H1 (cell line): ENCODE data around the gene SSB. TPM values are rescaled to one million over a fixed set of nuclear protein-coding genes. Genes with fewer than 3 reads are reported as not detected.
A peak's percentile ranks its signal among the peaks of the same experiment; 100 is the strongest.

Source experiments
- CTCF ChIA-PET: fragments of 300-600 bp; sonication (Branson Sonifier 250); formaldehyde crosslinking; loops from one replicate; lab custom pipeline; 2021; ENCODE audit not compliant: partially characterized antibody; lab: Charles Lee
- POLR2A ChIA-PET: fragments of 300-600 bp; sonication (Branson Sonifier 250); formaldehyde crosslinking; loops from one replicate; lab custom pipeline; 2021; ENCODE audit warnings: inconsistent platforms; ENCODE audit not compliant: partially characterized antibody; lab: Charles Lee
- DNase-seq, 2 experiments: peaks; one replicate each; pipeline versions ENCODE4 v3.0.0 to v3.0.0-alpha.2; 2010 to 2022; ENCODE audit warnings: low spot score in 2 of 2, low read depth in 1 of 2, mixed read lengths in 1 of 2
- FAIRE-seq: peaks from 2 replicates; lab custom pipeline; 2011; peaks lifted over from hg19 to GRCh38; lab: Jason Lieb, UNC
- H2AFZ ChIP-seq: 2 replicates; pipeline ENCODE4 v1.8.1; 2012; ENCODE audit warnings: low read length, inconsistent platforms
- H2AK5ac ChIP-seq: 2 replicates; pipeline ENCODE4 v1.6.1; 2013; ENCODE audit warnings: low read depth, low read length
- H2BK120ac ChIP-seq: replicated peaks from 2 replicates; pipeline ENCODE3; 2013; ENCODE audit warnings: low read depth, low read length, inconsistent platforms
- H2BK12ac ChIP-seq: 2 replicates; pipeline ENCODE4 v1.6.1; 2013; ENCODE audit warnings: low read depth, low read length
- H2BK15ac ChIP-seq: 2 replicates; pipeline ENCODE4 v1.6.1; 2013; ENCODE audit warnings: low read length
- H2BK20ac ChIP-seq: 2 replicates; pipeline ENCODE4 v1.6.1; 2013; ENCODE audit warnings: low read length
- H2BK5ac ChIP-seq: 2 replicates; pipeline ENCODE4 v1.6.1; 2013; ENCODE audit warnings: low read depth, low read length
- H3K14ac ChIP-seq: 2 replicates; pipeline ENCODE4 v1.6.1; 2013; ENCODE audit warnings: inconsistent platforms; ENCODE audit not compliant: insufficient read length
- H3K18ac ChIP-seq: 2 replicates; pipeline ENCODE4 v1.6.1; 2013; ENCODE audit warnings: low read length; ENCODE audit errors: extremely low read depth
- H3K23ac ChIP-seq: 2 replicates; pipeline ENCODE4 v1.6.1; 2013; ENCODE audit warnings: inconsistent platforms; ENCODE audit not compliant: insufficient read length
- H3K23me2 ChIP-seq: 2 replicates; pipeline ENCODE4 v1.6.1; 2013; ENCODE audit warnings: low read depth, low read length
- H3K27ac ChIP-seq: 2 replicates; pipeline ENCODE4 v1.6.1; 2011; ENCODE audit warnings: low read depth, low read length, inconsistent platforms
- H3K27me3 ChIP-seq, 4 experiments: replicated peaks in 1 of 4; 1 replicate in 1 of 4; 2 replicates in 3 of 4; pipeline versions ENCODE4 v1.6.1 to v1.8.1; 2011 to 2013; ENCODE audit warnings: low read length in 3 of 4, mild to moderate bottlenecking in 3 of 4, inconsistent platforms in 2 of 4, mixed read lengths in 2 of 4, moderate library complexity in 1 of 4; ENCODE audit not compliant: control insufficient read depth in 3 of 4, insufficient read depth in 3 of 4; ENCODE audit errors: extremely low read depth in 1 of 4
- H3K36me3 ChIP-seq, 4 experiments: 2 replicates each; pipeline versions ENCODE4 v1.6.1 to v1.8.1; 2011 to 2013; ENCODE audit warnings: mild to moderate bottlenecking in 4 of 4, low read length in 3 of 4, moderate library complexity in 2 of 4, control low read depth in 1 of 4, inconsistent platforms in 1 of 4; ENCODE audit not compliant: insufficient read depth in 4 of 4, control insufficient read depth in 2 of 4
- H3K4ac ChIP-seq: replicated peaks from 2 replicates; pipeline ENCODE3; 2013; ENCODE audit warnings: low read length, low read depth, mixed read lengths, inconsistent platforms; ENCODE audit not compliant: insufficient read length
- H3K4me1 ChIP-seq, 4 experiments: replicated peaks in 1 of 4; 1 replicate in 1 of 4; 2 replicates in 3 of 4; pipeline versions ENCODE4 v1.6.1 to v1.8.1; 2011 to 2013; ENCODE audit warnings: low read length in 3 of 4, inconsistent platforms in 2 of 4, mixed read lengths in 1 of 4; ENCODE audit not compliant: insufficient read depth in 4 of 4, control insufficient read depth in 3 of 4
- H3K4me2 ChIP-seq, 2 experiments: 2 replicates each; pipeline versions ENCODE4 v1.6.1 to v1.8.1; 2011 to 2013; ENCODE audit warnings: low read depth in 2 of 2, low read length in 2 of 2, control low read depth in 1 of 2, inconsistent platforms in 1 of 2, mild to moderate bottlenecking in 1 of 2; ENCODE audit not compliant: insufficient read depth in 1 of 2
- H3K4me3 ChIP-seq, 4 experiments: fragments of 200-600, 300-600 bp in 1 of 4; sonication (generic), shearing (Covaris generic), sonication (Bioruptor Twin) in 1 of 4; 2 replicates each; pipeline versions ENCODE4 v1.5.1 to v1.8.1; 2011 to 2016; ENCODE audit warnings: low read length in 4 of 4, low read depth in 3 of 4, control low read depth in 2 of 4, inconsistent platforms in 2 of 4, mild to moderate bottlenecking in 2 of 4, mixed read lengths in 1 of 4, moderate library complexity in 1 of 4; ENCODE audit not compliant: insufficient read depth in 2 of 4; ENCODE audit errors: extremely low read depth in 1 of 4
- H3K56ac ChIP-seq: replicated peaks from 2 replicates; pipeline ENCODE3; 2013; ENCODE audit warnings: low read depth, mild to moderate bottlenecking, mixed read lengths, low read length, inconsistent platforms; ENCODE audit not compliant: insufficient read length
- H3K79me1 ChIP-seq: 2 replicates; pipeline ENCODE4 v1.6.1; 2013; ENCODE audit warnings: low read depth, low read length, control low read depth
- H3K79me2 ChIP-seq, 2 experiments: 2 replicates each; pipeline versions ENCODE4 v1.6.1 to v1.8.1; 2012 to 2013; ENCODE audit warnings: low read length in 2 of 2, mild to moderate bottlenecking in 2 of 2, inconsistent platforms in 1 of 2; ENCODE audit not compliant: insufficient read depth in 2 of 2, control insufficient read depth in 1 of 2
- H3K9ac ChIP-seq, 4 experiments: replicated peaks in 1 of 4; 1 replicate in 1 of 4; 2 replicates in 3 of 4; pipeline versions ENCODE4 v1.6.1 to v1.8.1; 2011 to 2013; ENCODE audit warnings: low read depth in 3 of 4, low read length in 3 of 4, control low read depth in 2 of 4, mild to moderate bottlenecking in 2 of 4, moderate library complexity in 2 of 4, inconsistent platforms in 1 of 4; ENCODE audit errors: extremely low read depth in 1 of 4
- H3K9me3 ChIP-seq, 2 experiments: 2 replicates each; pipeline versions ENCODE4 v1.6.1 to v1.8.1; 2012 to 2013; ENCODE audit warnings: mild to moderate bottlenecking in 2 of 2, moderate library complexity in 2 of 2, control low read depth in 1 of 2, inconsistent platforms in 1 of 2, low read depth in 1 of 2, low read length in 1 of 2, mixed read lengths in 1 of 2; ENCODE audit not compliant: insufficient read depth in 2 of 2
- H4K20me1 ChIP-seq, 2 experiments: replicated peaks in 1 of 2; 2 replicates each; pipeline versions ENCODE3 to v1.8.1; 2011 to 2013; ENCODE audit warnings: inconsistent platforms in 2 of 2, low read length in 2 of 2, mild to moderate bottlenecking in 1 of 2; ENCODE audit not compliant: insufficient read depth in 2 of 2, control insufficient read depth in 1 of 2
- H4K5ac ChIP-seq: 2 replicates; pipeline ENCODE4 v1.6.1; 2013; ENCODE audit warnings: low read length, low read depth, mixed read lengths, inconsistent platforms; ENCODE audit not compliant: insufficient read length
- H4K8ac ChIP-seq: 2 replicates; pipeline ENCODE4 v1.8.0; 2013; ENCODE audit warnings: mild to moderate bottlenecking, moderate library complexity, low read length, inconsistent platforms; ENCODE audit not compliant: insufficient read depth; ENCODE audit errors: extremely low read depth
- H4K91ac ChIP-seq: replicated peaks from 2 replicates; pipeline ENCODE3; 2013; ENCODE audit warnings: low read length, mixed read lengths, inconsistent platforms; ENCODE audit not compliant: insufficient read length
- ASH2L ChIP-seq: fragments of 200-600, 300-600 bp; sonication (generic); IDR thresholded peaks from one replicate; pipeline ENCODE4 v1.7.1; 2017; ENCODE audit warnings: low read length
- TEAD4 ChIP-seq: IDR thresholded peaks from 2 replicates; pipeline ENCODE4 v1.6.1; 2012; ENCODE audit warnings: low read depth, low read length, inconsistent platforms, mixed read lengths
- USF2 ChIP-seq: IDR thresholded peaks from 2 replicates; pipeline ENCODE4 v1.6.1; 2011; ENCODE audit warnings: low read length, improper control_type of control experiment
- WGBS, 2 experiments: shearing (Covaris generic) in 1 of 2; methylation state at CpG; one replicate each; pipeline versions ENCODE4 v1.1.6 to v1.1.7; 2013 to 2015; ENCODE audit warnings: low lambda C conversion rate in 2 of 2, mixed read lengths in 2 of 2, inconsistent platforms in 1 of 2, low coverage in 1 of 2, missing lambda C conversion rate in 1 of 2; ENCODE audit not compliant: insufficient replicate concordance in 2 of 2, insufficient coverage in 1 of 2, insufficient read length in 1 of 2; ENCODE audit errors: extremely low coverage in 1 of 2, missing lambda C conversion rate in 1 of 2; 5-methylcytosine and 5-hydroxymethylcytosine counted together
- long read RNA-seq, 2 experiments: library from RNA in 1 of 2; library from capped mRNA in 1 of 2; stranded (forward); transcript quantifications; one replicate each; pipeline ENCODE4 v2.0.0, GENCODE V29; 2021; ENCODE audit warnings: inconsistent platforms in 1 of 2
- polyA minus RNA-seq, 3 experiments: library from RNA; depleted of rRNA, polyadenylated mRNA; stranded (reverse); fragments of >200 nt; gene quantifications; 1 replicate in 2 of 3; 2 replicates in 1 of 3; pipeline ENCODE4 v1.2.3, GENCODE V29; 2011
- polyA plus RNA-seq, 7 experiments: library from polyadenylated mRNA; depleted of rRNA in 3 of 7; stranded (reverse) in 5 of 7; unstranded in 2 of 7; fragments of >200 nt in 5 of 7; fragments of 200-250 nt in 2 of 7; gene quantifications; 1 replicate in 5 of 7; 2 replicates in 1 of 7; 4 replicates in 1 of 7; pipeline versions ENCODE4 v1.2.1 to v1.2.3, GENCODE V29; 2011 to 2013; ENCODE audit warnings: missing spikeins in 2 of 7, mixed read lengths in 2 of 7
- total RNA-seq: library from RNA; stranded (reverse); fragmentation: NEBNext Ultra II Directional; extraction: Animal tissue kit (Norgen Biotek cat#: 25700); gene quantifications from 2 replicates; pipeline ENCODE4 v1.2.1, GENCODE V29; 2021

The SSB gene
- total RNA-seq, result 263 and 270 TPM in 2 replicates
- polyA plus RNA-seq (2011; rRNA removed), result 32.2 and 60.8 TPM in 2 replicates
- 148 TPM for polyA plus RNA-seq (2011; cell fraction: cytosol; rRNA removed)
- 18.5 TPM for polyA plus RNA-seq (2011; cell fraction: nucleus; rRNA removed)
- 140 to 334 TPM (median 159 TPM) in 4 replicates for polyA plus RNA-seq (2012, experiment 1 of 2)
- polyA plus RNA-seq (2012, experiment 2 of 2), result 20.4 TPM
- polyA plus RNA-seq (2013, experiment 1 of 2), result 348 TPM
- polyA plus RNA-seq (2013, experiment 2 of 2), result 346 TPM
- 16.9 and 20.4 TPM in 2 replicates for polyA minus RNA-seq (2011; rRNA and poly(A)+ RNA removed)
- 37.6 TPM for polyA minus RNA-seq (2011; cell fraction: cytosol; rRNA and poly(A)+ RNA removed)
- 61.7 TPM for polyA minus RNA-seq (2011; cell fraction: nucleus; rRNA and poly(A)+ RNA removed)
- long read RNA-seq, experiment 1, transcript SSB-201 (12 exons, 1,709 nt), result major isoform, 49 of 177 reads
- long read RNA-seq, experiment 1, partial matches to known transcripts, result 122 of 177 reads
- long read RNA-seq, experiment 1, other reads (novel, unspliced or antisense), result 6 of 177 reads
- long read RNA-seq, experiment 2, transcript SSB-201 (12 exons, 1,709 nt), result major isoform, 597 of 674 reads
- long read RNA-seq, experiment 2, partial matches to known transcripts, result 53 of 674 reads
- long read RNA-seq, experiment 2, other reads (novel, unspliced or antisense), result 23 of 674 reads

GRCh38 chr2:169798718-169799592 is at the start of gene SSB:
Gene SSB (plus strand): TSS chr2:169798871. CDS start chr2:169800961, 2,090 bp downstream.
- ChIA-PET POLR2A (interaction anchor here (0.7 to 2.8 kb wide), 9 partner anchors 9 to 1935 kb away, joined by 3 to 18 read pairs (median 3); partner anchors contain the start of gene UBR3), CTCF (no interaction called here)
- Histone ChIP-seq H3K79me1 (no peaks in the 10 kb centered on the region), H4K91ac (peak within 1 kb of the TSS; percentile 77), H3K27ac (peak within 1 kb of the TSS; percentile 90), H3K4me1 (peaks cover 0 to 7% (median 2%) of the 10 kb centered on the region in 4 experiments; a peak in 4 of 7 replicates), H3K14ac (no peak within 1 kb of the TSS), H3K4me3 (peak within 1 kb of the TSS; percentile 76 to 96 (median 88)), H2BK5ac (peak within 1 kb of the TSS; percentile 58), H2BK120ac (no peak within 1 kb of the TSS), H3K56ac (peak within 1 kb of the TSS; percentile 70), H3K4me2 (peak within 1 kb of the TSS; percentile 74 to 90), H3K79me2 (peaks cover 9 to 49% of the 10 kb centered on the region in 2 experiments), H3K23ac (no peak within 1 kb of the TSS), H2BK20ac (no peak within 1 kb of the TSS), H2BK15ac (no peak within 1 kb of the TSS), H2AFZ (peak within 1 kb of the TSS; percentile 28; the same call in 1 of the 2 replicates), H3K18ac (peak within 1 kb of the TSS; percentile 84), H2AK5ac (no peak within 1 kb of the TSS), H3K9me3 (no peaks in the 10 kb centered on the region), H4K8ac (peak within 1 kb of the TSS; percentile 88), H3K27me3 (peaks cover 0 to 2% (median 0%) of the 10 kb centered on the region in 4 experiments; a peak in 1 of 7 replicates), H3K4ac (no peak within 1 kb of the TSS), H3K23me2 (peaks cover 5% of the 10 kb centered on the region; the same call in 1 of the 2 replicates), H3K9ac (peak within 1 kb of the TSS; percentile 82 to 88 (median 84)), H3K36me3 (peaks cover 0 to 32% (median 6%) of the 10 kb centered on the region in 4 experiments; a peak in 5 of 8 replicates), H2BK12ac (no peak within 1 kb of the TSS), H4K20me1 (peaks cover 0 to 2% of the 10 kb centered on the region in 2 experiments), H4K5ac (peak within 1 kb of the TSS; percentile 86)
- DNase-seq, result peak; percentile 80 to 93
- FAIRE-seq, result no peak
- 1% methylated on average over 66 of the region's 67 CpGs; no CpG with 5 or more reads in 1 of the 2 experiments for WGBS, 2 experiments
- peak; percentile 68; the same call in 1 of the 2 replicates for TF ChIP-seq TEAD4
- peak; percentile 88 for TF ChIP-seq ASH2L
- TF ChIP-seq USF2, result no peak
